ENCODE measurements around the gene CTNND2.

CTNND2 gene

DNA sequence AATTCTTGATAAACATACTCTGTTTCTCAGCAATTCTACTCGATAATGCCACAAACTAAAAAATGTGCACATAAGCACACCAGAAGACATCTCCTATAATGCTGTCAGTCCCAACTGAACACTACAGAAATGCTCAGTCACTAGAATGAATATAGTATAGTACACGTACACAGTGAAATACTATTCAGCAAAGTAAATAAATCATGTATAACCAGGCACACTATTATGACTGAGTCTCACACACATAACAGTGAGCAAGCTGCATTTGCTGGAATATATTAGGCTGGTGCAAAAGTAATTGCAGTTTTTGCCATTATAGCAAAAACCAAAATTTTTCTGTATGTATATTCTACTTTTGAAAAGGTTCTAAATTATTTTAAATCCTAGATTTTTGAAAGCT, 310.2 kb downstream of the CTNND2 start:
- DNase-seq (ENCODE audit: low spot score) = no peak

DNA sequence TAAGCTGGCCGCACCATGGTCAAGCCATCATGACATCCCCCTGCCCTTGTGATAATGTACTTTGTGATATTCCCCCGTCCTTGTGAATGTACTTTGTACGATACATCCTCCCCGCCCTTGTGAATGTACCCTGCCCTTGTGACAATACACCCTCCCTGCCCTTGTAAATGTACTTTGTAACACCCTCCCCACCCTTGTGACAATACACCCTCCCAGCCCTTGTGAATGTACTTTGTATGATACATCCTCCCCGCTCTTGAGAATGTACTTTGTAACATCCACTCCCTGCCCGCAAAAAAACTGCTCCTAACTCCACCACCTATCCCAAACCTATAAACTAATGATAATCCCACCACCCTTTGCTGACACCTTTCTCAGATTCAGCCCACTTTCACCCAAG, 313.8 kb downstream of the CTNND2 start:
- no peak for DNase-seq (ENCODE audit: low spot score)

DNA sequence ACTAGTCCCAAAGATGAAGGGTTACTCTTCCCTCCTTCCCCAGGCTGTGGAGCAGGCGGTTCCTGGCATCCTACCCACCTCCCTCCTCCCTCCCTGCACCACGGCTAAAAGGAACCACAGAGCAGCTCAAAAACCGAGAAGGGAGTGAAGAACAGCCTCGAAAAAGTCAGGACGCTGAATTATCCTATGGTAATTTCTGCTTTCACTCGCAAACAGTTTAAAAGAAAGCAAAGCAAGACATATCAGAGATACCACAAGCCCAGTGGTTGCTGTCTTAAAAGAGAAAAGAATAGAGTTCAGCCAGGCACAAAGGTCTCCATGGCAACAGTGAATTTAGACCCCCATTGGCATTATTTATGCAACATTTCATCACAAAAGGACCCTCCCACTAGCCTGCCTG, 315.4 kb downstream of the CTNND2 start:
- DNase-seq (ENCODE audit: low spot score) = peak; percentile 38

DNA sequence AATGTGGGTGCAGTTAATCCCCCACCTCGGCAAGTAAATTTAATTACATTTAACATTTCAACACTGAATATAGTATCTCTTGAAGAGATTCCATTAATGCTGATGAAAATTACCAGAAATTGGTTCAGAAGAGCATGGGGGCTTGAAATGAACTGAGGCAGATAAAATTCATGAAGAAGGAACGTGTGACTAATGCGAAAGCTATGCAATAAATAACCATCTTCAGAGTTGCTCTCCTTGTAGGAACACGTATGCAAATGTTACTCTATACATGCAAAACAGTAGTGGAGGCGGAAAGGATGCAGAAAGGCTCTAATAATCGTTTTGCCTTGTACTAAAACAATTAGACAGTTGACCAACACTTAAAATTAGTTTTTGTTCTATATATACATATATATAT, 320.2 kb downstream of the CTNND2 start:
- no peak for DNase-seq (ENCODE audit: low spot score)

DNA sequence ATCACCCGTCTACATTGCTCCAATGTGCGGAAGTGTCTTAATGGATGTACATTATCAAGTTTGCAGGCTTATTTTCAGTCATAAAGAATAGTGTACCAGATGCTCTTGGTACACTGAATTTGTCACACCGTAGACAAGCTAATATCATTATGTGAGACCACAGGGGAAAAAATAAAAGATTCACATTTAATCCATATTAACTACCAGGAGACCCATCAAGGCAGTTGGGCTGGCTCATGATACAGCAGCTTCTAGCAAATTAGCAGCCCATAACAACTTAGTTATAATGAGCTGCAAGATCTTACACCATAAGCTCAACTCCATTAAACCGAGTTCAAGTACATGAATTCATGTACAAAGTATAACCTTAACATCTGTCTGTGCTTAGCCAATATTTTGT, 324.9 kb downstream of the CTNND2 start:
- DNase-seq (ENCODE audit: low spot score) = no peak

DNA sequence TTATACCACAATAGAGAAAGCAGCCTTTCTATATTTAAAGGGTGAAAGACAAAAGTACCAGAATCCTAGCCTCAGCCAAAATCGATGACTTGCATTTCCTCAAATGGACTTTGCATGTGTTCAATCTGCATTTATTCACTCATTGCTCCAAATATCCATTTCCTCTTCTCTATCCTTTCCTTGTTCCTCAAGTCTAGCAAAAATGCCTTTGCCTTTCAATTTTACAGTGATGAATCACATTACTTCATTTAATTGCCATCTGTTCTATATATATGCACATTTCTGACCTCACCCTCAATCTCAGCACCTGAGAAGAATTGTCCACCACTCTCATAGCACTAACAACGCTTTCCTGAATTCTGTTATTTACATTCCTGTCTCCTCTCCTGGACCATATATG, 329.5 kb downstream of the CTNND2 start:
- no peak for DNase-seq (ENCODE audit: low spot score)

DNA sequence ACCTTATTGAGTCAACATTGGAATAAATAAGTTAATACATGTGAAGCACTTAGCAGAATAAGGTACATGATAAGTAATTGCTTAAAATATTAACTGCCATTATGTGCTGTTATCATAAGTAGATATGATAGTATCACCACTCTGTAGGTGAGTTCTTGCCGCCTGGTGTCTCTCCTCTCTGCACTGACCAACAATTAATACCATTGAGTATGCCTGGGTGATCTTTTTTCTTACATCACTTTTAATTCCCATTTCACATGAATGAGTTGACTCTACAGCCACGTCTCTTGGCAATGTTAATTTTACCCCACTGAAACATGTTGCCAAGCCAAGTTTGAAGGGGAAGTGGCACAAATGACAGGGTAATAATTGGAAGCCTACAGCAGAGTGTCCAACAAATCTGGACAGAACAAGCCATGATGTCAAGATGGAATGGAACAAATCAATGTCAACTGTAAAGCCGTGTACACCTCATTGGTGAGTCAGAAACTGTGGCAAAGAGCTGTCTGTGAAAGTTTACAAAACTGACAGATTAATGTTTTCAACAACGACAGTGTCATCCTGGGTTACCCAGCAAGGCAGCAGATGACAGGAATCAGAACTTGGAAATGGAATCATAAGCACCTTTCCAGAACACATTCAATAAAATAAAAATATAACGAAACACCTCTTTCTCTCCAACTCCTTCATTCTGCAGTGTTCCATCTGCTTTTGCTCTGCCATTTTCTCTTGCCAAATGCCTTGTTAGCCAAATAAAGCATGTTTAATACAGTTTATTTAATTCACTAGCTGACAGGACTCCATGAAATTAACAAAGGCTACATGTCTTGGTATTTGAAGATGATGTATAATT, 330.9 kb downstream of the CTNND2 start:
- DNase-seq (ENCODE audit: low spot score) = no peak

DNA sequence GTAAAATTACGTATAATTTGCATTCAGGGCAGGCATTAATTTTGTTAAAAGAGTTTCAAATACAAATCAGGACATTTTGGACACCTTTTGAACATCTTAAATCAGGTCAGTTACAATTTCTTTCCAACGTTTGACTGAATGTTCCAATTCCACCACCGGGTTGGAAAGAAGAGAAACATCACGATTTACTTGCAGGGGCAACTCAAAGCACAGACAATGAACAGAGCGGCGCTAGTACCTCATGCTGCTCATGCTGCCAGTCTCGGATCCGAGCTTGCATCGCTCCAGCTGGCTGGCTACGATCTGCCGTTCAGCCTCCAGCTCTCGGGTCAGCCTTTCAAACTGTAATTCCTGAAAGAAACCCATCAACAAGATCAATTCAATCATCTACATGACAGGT, 339.5 kb downstream of the CTNND2 start:
- no peak for DNase-seq (ENCODE audit: low spot score)

DNA sequence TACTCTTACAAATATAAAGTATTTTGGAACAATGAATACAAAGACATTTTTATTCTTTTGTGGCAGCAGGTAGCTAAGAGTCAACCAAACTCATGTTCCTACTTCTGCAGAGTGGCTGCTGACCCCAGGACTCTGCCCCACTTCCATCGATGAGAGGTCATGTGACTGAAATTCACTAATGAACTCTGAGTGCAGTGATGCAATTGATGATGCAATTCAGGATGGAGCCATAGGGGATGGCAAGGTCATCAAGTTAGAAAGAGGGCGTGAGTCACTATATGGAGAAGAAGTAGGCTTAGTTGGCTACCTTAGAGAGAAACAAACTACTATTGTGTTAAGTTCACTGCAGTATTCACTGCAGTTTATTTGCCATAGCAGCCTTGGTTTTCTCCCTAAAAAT, 340.4 kb downstream of the CTNND2 start:
- DNase-seq (ENCODE audit: low spot score) = no peak

DNA sequence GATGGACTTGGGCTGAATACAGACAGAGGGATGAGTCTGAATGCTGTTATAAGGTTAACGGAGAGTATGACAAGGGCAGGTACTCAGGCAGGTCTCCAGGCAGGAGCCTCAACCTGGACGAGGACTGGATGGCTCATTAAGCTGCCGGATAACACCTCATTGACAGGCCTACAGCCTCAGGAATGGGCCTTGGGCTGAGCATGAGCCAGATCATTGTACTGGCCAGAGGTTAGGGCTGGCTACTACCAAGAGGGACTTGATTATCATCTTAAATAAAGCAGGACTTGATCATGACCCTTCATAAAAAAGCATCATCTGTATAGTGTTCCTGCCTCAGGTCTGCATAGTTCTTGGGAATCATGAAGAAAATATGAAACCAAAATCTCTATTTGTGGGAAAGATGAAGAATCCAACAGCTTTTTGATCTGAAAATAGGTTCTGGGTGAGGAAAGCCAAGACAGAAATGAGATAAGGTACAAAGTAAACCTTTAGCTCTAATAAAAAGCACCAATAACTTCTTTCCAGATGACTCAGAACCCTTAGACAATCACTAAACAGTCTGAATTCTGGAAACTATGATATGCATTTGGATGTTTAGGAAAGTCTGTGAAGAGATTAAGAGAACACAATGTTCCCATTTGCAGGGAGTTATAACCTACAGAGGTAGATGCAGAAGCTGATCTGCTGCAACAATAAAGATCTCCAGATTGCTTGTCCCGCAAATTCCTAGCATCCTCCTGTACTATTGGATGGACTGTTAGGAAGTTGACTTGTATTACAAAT, 343.1 kb downstream of the CTNND2 start:
- no peak for DNase-seq (ENCODE audit: low spot score)

DNA sequence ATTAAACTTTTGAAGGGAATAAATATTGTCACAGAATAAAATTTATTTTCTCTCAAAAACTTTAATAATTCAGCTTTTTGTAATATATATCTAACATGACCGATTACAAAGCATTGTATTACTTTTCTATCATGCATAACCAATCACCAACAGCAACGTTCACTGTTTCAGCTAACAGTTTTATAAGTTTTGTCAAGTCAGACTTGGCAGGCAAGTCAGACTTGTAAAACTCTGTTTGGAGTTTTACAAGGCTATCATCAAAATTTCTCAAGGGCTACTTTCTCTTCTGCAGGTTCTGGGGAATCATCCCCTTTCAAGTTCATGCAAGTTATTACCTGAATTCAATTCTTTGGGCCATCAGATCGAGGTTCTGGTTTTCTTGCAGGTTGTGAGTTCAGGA, 347.2 kb downstream of the CTNND2 start:
- no peak for DNase-seq (ENCODE audit: low spot score)

DNA sequence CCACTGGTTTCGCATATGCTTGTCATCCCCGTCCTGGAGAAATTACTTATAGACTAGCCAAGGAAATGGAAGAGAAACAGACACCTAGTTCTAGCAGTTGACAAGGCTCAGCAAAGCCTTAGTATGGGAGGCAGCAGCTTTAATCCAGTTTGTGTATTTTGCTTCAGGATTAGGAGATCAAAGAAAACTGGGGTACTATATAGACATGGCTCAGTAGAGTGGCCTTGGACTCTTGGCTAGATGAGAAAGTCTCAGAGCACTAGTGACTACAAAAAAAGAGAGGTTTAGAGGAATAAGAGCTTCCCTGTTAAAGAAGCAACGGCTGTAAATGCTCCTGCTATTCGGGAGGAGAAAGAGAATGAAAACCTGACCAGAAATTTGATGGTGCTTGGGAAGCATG, 349.1 kb downstream of the CTNND2 start:
- no peak for DNase-seq (ENCODE audit: low spot score)

DNA sequence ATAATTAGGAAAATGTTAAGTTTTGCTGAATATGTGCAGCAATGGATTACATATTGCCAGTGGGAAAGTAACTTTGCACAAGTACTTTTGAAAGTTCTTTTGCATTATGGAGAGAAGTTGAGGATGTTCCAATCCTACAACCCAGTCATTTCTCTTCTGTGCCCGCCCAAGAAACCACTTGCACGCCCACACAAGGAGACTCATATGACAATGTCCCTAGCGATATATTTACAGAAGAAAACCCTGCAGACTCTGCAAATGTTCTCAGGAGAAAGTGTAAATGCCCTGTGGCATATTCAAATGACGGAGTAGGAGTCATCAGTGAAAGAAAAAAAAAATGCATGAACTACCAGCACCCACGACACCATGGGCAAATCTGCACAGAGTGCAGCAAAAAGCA, 356.5 kb downstream of the CTNND2 start:
- DNase-seq (ENCODE audit: low spot score) = no peak

DNA sequence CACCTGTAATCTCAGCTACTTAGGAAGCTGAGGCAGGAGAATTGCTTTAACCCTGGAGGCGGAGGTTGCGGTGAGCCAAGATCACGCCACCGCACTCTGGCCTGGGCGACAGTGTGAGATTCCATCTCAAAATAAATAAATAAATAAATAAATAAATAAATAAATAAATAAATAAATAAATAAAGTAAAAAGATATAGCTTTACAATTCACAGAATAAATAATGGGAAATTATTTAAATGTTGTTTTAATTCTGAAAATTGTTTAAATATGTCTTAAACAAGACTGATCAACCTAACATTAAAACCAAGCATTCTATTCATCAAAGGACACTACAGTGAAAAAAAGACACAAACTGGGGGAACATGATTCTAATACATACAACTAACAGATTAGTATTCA, 357.1 kb downstream of the CTNND2 start:
- no peak for DNase-seq (ENCODE audit: low spot score)

DNA sequence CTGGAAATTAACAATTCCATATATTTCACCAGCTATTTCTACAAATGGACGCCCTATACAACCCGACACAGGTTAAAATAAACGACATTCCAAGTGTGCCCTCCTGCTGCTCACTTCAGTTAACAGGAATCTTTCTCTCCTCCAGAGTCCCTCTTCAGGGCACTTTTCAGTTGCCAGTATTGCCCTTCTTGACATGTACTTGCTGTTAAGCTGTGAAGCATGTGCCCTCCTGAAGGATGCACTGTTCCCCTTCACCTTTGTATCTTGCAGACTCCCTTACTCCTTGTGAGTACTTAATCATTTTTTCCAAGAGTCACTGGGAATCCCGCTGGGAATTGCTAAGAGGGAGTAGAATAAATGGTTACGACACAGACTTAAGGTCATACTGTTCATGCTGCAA, 364.1 kb downstream of the CTNND2 start:
- DNase-seq (ENCODE audit: low spot score) = no peak

DNA sequence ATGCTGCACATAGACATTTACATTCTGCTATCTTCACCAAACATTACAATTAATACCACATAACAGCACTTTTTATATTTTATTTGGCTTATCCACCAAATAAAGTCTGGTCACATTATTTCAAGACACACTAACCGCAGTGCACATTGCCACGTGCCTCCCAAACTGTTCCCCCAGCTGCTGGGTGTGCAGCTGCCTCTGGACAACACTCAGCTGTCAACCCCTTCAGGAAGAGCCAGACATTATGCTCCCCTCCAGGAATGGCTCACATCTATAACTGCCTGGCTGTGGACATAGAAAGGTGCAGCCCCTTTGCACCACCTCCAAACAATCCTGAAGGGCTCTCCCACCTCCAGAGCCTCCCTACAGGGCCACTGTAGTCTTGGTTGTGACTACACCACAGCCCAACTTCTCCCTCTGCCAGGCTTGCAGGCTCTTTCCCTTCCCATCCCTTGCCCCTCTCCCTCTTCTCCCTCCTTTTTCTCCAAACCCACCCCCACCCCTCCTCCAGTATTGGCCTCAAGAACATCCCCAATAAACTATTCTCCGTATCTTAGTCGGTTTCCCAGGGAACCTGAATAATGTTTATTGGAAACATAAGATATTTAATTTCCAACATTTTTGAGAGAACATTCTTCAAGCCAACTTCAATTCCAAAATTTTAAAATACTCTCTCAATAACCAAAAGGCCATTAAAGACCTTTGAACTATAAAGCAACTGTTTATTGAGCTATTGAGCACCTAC, 372.3 kb downstream of the CTNND2 start:
- no peak for DNase-seq (ENCODE audit: low spot score)

DNA sequence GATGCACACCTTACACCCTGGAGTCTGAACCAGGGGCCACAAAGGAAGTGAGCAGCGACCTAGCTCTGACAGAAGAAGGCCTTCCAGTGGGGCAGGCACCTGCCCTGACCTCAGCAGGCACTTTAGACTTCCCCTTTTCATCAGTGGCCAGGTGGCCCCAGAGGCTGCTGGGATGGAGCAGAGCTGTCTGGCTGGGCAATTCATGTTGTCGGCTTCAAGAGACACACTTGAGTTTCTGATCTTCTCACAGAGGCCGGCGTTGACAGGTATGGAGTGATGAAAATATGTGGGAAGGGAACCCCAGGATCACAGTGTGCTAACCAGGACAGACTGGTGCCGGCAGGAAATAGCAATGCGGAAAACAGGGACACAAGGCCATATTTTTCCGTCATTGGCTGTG, 375.5 kb downstream of the CTNND2 start:
- no peak for DNase-seq (ENCODE audit: low spot score)

DNA sequence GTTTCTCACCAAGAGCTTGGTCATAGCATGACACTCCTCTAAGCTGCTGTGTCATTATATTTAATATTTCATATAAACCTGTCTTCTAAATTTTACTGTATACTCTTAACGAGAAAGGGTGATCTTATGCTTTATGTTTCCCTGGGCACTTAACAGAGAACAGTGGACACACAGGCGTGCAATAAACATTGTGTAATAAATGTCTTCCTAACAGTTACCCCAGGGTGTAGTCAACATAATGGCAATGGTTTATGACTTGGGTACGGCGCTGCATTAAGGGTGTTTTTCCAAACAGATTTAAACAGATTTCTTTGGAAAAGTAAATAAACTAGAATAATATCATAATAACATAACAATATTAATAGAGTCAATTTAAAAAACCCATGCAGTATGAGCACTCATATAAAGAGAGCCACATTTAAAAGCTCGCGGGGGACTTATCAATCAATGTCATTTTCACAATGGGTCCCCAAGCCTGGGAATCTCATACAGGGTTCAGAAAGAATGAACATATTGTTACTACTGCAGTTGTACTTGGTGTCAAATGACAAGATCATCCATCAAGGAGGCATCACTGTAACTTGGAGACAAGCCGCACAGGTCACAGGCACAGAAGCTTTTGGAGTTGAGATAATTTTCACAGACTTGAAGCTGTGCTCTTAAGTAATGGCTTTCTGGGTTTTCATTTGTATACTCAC, 376.4 kb downstream of the CTNND2 start:
- no peak for DNase-seq (ENCODE audit: low spot score)

DNA sequence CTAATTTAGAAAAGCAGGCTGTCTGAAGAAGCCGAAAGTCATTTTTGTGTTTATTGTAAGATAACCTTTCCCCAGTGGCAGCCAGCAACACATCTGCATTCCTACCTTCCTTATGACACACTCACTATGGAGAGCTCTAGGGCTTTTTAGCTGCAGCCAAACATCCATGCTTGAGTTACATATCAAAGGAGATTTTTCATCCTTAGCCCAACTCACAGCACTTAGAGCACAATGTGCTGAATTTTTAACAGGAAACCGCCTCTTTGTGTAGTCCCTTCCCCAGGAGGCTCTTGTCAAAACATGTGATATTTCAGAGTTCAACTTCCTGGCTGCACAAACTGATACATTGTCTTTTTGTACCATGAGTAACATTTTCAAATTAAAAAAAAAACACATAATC, 379.2 kb downstream of the CTNND2 start:
- DNase-seq (ENCODE audit: low spot score) = peak; percentile 32

DNA sequence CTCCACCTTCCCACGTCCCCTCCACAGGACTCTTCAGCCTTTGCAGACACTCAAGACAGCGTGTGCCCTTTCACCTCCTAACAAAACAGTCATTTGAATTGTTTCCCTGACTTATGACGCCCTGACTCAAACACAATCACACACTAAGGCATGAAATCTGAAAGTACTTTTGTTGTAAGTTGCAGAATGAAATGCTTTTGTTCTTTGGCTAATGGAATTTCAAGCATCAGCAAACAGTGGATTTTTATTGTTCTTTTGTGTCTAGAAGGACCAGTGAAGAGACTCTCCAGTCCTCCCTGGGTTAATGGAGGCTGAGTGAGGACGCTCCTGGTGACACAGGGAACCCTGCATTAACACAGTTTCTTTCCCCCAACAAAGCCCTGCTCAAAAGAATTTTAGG, 380.1 kb downstream of the CTNND2 start:
- DNase-seq (ENCODE audit: low spot score) = peak; percentile 16

DNA sequence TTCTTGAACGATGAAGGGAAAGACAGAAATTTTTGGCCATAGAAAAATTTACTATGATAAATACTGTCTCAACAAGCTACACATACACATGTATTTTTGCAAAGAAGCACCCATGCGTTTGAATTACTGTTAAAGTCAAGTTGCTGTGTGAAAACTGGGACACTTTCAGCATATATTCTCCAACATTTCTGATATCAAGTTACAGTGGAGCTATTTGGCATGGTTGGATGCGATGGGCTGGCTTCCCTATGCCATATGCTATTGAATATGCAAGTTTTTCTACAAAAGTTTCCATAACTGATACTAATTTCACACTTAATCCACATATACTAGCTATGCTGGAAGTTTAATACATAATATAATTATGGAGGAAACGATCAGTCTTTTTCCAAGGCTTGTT, 381.4 kb downstream of the CTNND2 start:
- DNase-seq (ENCODE audit: low spot score) = no peak

DNA sequence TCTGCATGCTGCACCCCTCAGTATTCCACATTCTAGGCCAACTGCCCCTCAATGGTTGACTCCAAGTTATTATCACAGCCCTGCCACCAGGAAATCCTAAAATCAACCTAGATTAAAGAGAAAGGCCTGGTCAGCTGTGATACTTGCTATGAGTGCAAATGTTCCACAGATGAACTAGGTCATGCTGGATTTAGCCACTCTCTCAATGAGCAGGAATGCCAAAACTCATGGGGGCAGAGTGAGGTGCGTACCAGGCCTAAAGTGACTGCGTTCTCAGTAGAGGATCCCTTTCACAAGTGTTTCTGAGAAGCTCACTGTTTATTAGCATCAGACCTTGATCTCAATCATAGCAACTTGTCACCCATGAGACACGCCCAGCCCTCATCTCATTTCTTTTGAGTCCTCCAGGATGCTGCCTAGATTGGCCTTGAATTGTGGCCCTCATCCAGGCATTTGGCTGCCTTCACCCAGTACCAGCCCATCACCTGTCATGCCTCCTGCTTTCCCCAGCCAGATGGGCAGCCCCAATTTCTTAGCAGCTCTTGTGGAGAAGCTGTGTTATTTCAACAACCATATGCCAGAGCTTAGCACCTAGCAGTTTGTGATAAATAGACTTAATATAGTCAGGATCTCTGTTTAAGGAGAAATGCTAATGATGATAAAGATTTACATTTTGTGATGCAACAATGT, 383.9 kb downstream of the CTNND2 start:
- DNase-seq (ENCODE audit: low spot score) = no peak

All from iPS-NIHi11 (cell line).